Activated T-cell treated with anti-CD3 and anti-CD28 coated beads for 1 hour (primary cell): ENCODE measurements around the gene ARHGAP12.
"Not testable (repeated sequence)": the region's sequence is repeated elsewhere in the genome, so short reads cannot be mapped to it uniquely, and the experiment has no call there.

Experiments used
- DNase-seq: peaks from one replicate; pipeline ENCODE4 v3.0.0-alpha.2; 2020; ENCODE audit warnings: low read depth

Gene ARHGAP12

DNA sequence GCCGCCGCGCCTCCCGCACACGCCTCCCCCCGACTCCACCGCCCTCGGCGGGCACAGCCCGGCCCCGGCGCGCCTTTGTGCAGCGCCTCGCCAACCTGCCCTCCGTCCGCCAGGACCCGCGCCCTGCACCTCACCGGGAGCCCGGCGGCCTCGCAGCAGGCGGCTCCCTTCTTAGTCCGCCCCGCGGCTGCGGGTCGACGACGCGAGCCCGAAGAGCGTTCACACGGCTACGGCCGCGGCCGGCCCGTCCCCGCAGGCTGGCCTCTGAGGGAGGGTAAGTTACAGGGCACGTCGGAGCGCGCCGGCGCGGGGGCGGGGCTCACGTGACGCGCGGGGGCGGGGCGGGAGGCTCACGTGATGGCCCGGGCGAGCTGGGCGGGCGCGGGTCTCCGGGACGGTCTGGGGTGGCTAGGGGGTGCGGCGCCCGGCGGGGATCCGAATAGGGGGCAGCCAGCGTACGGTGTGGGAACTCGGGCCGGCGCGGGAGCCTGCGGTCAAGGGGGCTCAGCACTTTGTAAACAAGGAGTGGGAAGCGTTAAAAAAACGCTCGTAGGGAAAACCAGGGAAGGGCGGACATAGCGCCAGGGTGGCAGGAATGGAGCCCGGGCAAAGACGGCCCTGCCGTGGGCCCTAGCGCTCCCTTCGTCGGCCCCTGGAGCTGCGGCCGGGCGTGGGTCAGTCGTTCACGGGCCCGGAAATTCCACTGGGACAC, at the start of gene ARHGAP12:
Gene ARHGAP12, minus strand, starts transcription at position 283 of the 712 bp plus-strand sequence. CDS start 19,976 bp downstream, outside the sequence.
- DNase-seq = peak; percentile 84

GRCh38 chr10:31978156-31978483, 49.5 kb upstream of the ARHGAP12 start:
- DNase-seq = no peak

DNA sequence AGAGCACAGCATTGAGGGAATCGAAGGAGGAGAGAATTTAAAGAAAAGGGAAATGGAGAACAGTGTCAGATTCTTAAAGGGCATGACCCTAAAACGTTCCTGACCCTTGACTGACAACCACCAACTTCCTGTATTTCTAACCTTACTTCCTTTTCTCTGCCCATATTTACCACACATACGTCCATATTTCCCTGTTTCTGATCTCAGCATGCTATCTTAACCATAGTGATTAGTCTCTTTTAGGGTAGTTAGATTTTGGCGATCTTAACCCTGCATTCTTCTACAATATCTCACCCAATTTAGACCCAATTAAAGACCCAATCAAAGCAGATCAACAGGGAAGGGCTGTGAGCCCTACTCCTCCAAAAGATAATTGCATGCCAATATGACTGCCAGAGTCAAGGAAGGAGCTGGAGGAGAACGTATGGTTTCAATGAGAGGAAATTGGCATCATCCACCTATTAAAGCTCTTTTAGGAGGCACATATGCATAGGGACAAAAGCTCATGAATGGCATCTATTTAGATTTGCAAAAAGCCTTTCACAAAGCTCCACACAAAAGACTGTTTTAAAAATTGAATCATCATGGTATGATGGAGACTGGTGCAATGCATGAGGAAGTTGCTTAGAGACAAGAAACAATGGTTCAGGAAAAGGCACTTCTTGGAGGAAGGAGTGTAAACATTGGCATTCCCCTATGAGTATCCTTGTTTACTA, 49.0 kb upstream of the ARHGAP12 start:
- DNase-seq = no peak

DNA sequence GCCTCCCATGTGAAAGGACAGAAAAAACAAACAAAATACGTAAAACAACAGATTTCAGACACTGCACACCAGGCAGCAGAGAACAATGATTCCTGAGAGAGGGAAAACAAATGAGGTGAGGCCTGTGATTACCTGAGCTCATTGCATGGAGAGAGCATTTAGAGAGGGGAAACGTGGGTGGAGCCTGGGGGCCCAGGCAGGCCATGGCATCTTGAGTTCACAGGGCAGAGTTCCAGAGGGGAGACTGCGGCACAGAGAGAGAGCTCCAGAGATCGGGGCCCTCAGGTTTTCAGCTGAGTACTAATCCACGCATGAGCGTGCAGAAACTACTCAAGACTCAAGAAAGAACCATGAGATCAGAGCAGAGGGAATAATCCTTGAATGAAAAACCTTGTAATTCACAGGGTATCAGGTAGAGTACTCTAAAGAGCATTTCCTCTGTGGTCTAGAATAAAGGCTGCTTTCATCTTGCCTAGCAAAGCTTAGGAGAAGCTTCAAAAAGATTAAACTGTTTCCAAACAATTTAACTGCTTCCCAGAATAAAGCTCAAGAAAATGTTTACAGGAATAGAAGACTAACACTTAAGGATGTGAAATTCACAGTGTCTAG, 46.6 kb upstream of the ARHGAP12 start:
- DNase-seq = no peak

DNA sequence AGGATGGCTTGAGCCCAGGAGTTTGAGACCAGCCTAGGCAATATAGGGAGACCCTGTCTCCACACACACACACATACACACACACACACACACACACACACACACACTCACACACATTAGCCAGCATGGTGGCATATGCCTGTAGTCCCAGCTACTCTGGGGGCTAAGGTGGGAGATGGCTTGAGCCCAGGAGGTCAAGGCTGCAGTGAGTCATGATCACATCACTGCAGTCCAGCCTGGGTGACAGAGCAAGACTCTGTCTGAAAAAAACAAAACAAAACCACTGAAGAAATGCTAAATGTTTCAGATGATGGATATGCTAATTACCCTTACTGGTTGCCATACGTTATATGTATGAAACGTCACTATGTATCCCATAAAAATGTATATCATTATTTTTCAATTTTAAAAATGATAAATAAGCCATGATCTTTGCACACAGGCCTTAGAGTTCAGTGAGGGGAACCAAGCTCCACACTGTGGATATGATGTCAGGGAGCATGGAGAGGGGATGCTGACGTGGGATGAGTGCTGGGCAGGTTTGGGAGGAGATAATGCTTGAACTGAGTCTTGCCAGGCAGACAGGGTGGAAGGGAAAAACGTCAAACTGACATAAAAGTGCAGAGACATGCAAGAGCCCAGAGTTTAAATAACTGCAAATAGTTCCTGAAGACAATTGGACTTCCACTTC, 45.9 kb upstream of the ARHGAP12 start:
- no peak for DNase-seq

- no peak for DNase-seq
Measured at GRCh38 chr10:31972519-31973041, 43.9 kb upstream of the ARHGAP12 start.

- DNase-seq = not testable (repeated sequence)
Measured at GRCh38 chr10:31969847-31970246, 41.2 kb upstream of the ARHGAP12 start.

DNA sequence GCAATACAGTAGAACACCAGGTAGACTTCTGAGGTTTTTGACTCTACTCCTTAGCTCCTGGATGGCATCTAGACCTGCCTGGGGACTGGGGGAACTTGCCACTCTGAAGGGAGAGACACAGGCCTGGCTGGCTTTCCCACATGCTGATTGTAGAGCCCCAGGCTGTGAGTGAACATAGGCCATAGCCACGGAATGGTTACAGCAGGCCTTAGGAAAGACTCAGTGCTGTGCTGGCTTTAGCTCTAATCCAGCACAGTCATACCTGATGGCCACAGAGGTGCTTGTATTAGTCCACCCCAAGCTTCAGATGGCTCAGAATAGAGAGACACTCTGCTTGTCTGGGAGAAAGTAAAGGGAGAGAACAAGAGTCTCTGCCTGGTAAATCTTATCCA, 35.0 kb upstream of the ARHGAP12 start:
- DNase-seq = no peak

GRCh38 chr10:31962826-31963588, 34.4 kb upstream of the ARHGAP12 start:
- no peak for DNase-seq

GRCh38 chr10:31961277-31962074, 32.8 kb upstream of the ARHGAP12 start:
- no peak for DNase-seq

DNA sequence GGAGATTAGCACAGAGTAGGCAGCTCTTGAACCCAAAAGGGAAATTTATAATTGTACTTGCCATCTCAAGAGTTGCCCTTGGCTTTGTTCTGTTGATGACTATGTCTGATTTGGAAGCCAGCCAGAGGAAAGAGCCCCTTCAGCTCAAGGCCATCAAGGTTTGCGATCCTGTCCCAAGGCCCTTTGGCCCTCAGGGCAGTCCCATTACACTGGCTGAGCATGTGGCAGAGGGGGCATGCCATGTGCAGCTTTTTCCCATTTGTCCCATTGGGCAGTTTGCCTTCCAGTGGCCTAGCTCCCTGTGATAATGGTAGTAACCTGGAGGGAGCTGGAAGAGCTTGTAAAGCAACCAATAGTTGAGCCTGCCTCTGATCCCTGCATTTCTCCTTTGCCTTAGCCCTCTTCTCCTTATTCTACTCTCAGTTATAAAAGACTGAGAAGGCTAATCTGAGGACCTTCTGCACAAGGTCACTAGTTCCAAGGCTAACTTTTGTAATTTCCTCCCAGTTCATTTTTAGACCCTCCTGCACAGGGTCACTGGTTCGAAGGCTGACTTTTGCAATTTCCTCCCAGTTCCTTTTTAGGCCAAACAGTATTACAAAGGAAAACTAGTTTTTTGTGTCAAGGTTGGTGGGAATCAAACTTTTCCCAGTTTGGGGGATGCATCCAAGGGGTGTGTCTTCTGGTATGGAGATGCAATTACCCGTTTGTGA, 31.0 kb upstream of the ARHGAP12 start:
- DNase-seq = no peak

GRCh38 chr10:31958856-31959255, 30.2 kb upstream of the ARHGAP12 start:
- DNase-seq = no peak

DNA sequence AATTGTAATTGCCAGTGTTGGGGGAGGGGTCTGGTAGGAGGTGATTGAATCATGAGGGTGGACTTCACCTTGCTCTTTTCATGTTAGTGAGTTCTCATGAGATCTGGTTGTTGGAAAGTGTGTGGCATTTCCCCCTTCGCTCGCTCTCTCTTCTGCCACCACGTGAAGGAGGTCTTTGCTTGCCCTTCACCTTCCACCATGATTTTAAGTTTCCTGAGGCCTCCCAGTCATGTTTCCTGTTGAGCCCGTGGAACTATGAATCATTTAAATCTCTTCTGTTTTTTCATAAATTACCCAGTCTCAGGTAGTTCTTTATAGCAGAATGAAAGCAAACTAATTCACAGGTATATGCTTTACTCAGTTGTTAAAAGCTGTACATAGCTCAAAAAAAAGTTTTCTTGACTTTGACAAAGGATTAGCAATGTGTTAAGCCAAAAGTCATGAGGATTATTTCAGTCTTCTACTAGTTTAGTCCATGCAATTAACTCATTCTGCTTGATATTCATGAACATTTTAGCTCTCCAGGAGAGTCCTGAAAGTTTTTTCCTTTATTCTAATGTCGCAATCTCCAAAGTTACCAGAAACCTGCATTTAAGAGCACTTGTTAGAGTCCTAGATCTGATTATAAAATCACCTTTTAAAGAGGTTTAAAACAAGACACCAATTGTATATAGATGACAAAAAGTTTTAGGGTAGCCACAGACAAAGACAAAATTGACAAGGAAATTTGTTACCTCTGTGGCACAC, 27.7 kb upstream of the ARHGAP12 start:
- no peak for DNase-seq

- DNase-seq = no peak
Measured at GRCh38 chr10:31954410-31955191, 26.0 kb upstream of the ARHGAP12 start.

- DNase-seq = no peak
Measured at GRCh38 chr10:31953480-31953879, 24.8 kb upstream of the ARHGAP12 start.

DNA sequence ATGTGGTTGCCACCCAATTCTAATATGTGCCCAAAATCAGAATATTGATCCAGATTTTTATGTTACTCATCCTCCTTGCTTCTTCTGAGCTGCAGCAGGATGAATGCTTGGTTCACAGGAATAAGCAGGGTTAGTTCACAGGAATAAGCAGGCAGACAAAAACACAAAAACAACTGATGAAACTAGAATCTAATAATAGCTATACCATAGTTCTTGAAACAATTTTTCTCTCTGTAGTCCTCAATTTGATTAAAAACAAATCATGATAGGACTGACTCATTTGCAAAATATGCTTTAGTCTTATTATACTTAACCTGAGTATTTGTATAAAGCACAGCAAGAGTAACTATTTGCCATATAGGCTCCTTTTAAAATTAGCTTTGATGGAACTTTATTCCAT, 24.4 kb upstream of the ARHGAP12 start:
- no peak for DNase-seq

GRCh38 chr10:31952066-31952465, 23.4 kb upstream of the ARHGAP12 start:
- DNase-seq = no peak

DNA sequence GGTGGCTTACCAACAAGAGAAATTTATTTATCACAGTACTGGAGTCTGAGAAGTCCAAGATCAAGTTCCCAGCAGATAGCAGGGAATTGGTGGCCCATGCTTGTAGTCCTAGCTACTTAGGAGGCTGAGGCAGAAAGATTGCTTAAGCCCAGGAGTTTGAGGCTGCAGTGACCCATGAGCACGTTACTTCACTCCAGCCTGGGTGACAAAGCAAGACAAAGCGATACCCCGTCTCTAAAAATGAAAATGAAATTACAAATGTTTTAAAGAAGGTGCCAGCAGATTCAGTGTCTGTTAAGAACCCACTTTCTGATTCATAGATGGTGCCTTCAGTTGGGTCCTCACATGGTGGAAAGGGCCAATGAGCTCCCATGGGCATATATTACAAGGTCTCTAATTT, 20.6 kb upstream of the ARHGAP12 start:
- DNase-seq = no peak

DNA sequence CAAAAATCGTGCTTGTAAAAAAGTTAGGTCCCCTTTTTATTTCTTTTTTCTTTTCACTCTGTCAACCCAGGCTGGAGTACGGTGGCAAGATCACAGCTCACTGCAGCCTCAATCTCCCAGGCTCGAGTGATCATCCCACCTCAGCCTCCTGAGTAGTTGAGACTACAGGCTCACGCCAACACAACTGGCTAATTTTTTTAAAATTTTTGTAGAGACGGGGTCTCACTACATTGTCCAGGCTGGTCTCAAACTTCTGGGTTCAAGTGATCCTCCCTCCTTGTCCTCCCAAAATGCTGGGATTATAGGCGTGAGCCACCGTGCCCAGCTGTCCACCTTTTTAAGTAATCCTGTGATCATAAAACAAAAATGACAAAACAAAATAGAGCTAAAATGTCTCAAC, 19.4 kb upstream of the ARHGAP12 start:
- no peak for DNase-seq
